ENCODE measurements around the gene GLYR1. TPM values are rescaled to one million over a fixed set of nuclear protein-coding genes. Genes with fewer than 3 reads are reported as not detected.

GLYR1 gene
- total RNA-seq, 1 donor from 2014 or later: 133 TPM

DNA sequence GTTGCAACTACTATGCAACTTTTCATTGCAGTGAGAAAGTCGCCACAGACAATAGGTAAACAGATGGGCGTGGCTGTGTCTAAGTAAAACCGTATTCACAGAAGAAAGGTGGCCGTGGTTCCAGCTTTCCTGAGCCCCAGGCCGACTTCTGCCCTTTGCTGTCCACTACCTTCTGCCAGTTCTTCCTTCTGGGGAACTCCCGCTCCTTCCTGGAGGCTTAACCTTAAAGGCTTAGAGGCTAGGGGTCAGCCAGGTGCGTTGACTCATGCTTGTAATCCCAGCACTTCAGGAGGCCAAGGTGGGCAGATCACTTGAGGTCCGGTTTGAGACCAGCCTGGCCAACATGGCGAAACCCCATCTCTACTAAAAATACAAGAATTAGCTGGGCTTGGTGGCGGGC lies 56.8 kb downstream of the GLYR1 start:
- H3K27ac Mint-ChIP-seq (ENCODE audit: unreplicated experiment): no peak overlapping the region
- no peak for DNase-seq (ENCODE audit: low read depth, low spot score)
- H3K4me3 Mint-ChIP-seq: no peak overlapping the region
- H3K36me3 Mint-ChIP-seq (ENCODE audit: low read depth): no peaks in the 10 kb centered on the region
- H3K27me3 Mint-ChIP-seq (ENCODE audit: low read depth): no peaks in the 10 kb centered on the region
- no peaks in the 10 kb centered on the region for H3K9me3 Mint-ChIP-seq
- no peaks in the 10 kb centered on the region for H3K4me1 Mint-ChIP-seq
- TF ChIP-seq, protein P1, sequence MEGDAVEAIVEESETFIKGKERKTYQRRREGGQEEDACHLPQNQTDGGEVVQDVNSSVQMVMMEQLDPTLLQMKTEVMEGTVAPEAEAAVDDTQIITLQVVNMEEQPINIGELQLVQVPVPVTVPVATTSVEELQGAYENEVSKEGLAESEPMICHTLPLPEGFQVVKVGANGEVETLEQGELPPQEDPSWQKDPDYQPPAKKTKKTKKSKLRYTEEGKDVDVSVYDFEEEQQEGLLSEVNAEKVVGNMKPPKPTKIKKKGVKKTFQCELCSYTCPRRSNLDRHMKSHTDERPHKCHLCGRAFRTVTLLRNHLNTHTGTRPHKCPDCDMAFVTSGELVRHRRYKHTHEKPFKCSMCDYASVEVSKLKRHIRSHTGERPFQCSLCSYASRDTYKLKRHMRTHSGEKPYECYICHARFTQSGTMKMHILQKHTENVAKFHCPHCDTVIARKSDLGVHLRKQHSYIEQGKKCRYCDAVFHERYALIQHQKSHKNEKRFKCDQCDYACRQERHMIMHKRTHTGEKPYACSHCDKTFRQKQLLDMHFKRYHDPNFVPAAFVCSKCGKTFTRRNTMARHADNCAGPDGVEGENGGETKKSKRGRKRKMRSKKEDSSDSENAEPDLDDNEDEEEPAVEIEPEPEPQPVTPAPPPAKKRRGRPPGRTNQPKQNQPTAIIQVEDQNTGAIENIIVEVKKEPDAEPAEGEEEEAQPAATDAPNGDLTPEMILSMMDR (conservative IDR thresholded peaks at IDR 0.05): no peak

DNA sequence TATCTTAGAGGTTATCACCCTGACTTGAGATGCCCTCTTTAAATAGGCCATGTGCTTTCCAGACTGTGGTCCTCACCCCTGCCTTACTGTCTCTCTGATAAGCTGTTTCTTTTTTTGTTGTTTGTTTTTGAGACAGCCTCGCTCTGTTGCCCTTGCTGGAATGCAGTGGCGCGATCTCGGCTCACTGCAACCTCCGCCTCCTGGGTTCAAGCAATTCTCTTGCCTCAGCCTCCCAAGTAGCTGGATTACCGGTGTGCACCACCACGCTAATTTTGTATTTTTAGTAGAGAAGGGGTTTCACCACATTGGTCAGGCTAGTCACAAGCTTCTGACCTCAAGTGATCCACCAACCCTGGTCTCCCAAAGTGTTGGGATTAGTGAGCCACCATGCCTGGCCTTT lies 58.2 kb downstream of the GLYR1 start:
- TF ChIP-seq, protein P1 (conservative IDR thresholded peaks at IDR 0.05): no peak
- Mint-ChIP-seq H3K4me1 (no peaks in the 10 kb centered on the region), H3K9me3 (no peaks in the 10 kb centered on the region), H3K27ac (ENCODE audit: unreplicated experiment) (no peak overlapping the region), H3K36me3 (ENCODE audit: low read depth) (no peaks in the 10 kb centered on the region), H3K4me3 (no peak overlapping the region), H3K27me3 (ENCODE audit: low read depth) (no peaks in the 10 kb centered on the region)
- no peak for DNase-seq (ENCODE audit: low read depth, low spot score)

DNA sequence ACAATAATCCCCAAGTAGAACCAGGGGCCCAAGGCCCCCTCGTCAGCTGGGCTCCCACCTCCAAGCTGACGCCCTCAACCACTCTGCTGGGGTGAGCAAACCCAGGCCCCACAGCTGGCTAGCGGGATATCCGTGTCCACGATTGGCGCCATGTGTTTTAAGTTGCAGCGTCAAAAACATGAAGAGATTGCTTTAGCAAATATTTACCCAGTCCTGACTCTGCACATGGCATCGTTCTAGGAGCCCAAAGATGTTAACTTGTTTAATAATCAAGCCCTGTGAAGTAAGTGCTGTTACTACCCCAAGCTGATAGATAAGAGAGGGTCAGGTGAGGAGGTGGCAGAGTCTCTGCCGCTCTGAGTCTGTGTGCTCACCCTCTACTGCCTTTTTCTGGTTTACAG lies 58.6 kb downstream of the GLYR1 start:
- no peak for DNase-seq (ENCODE audit: low read depth, low spot score)
- TF ChIP-seq, protein P1 (conservative IDR thresholded peaks at IDR 0.05): no peak
- Mint-ChIP-seq H3K4me1 (no peaks in the 10 kb centered on the region), H3K27me3 (ENCODE audit: low read depth) (no peaks in the 10 kb centered on the region), H3K27ac (ENCODE audit: unreplicated experiment) (no peak overlapping the region), H3K9me3 (no peaks in the 10 kb centered on the region), H3K36me3 (ENCODE audit: low read depth) (no peaks in the 10 kb centered on the region), H3K4me3 (no peak overlapping the region)

DNA sequence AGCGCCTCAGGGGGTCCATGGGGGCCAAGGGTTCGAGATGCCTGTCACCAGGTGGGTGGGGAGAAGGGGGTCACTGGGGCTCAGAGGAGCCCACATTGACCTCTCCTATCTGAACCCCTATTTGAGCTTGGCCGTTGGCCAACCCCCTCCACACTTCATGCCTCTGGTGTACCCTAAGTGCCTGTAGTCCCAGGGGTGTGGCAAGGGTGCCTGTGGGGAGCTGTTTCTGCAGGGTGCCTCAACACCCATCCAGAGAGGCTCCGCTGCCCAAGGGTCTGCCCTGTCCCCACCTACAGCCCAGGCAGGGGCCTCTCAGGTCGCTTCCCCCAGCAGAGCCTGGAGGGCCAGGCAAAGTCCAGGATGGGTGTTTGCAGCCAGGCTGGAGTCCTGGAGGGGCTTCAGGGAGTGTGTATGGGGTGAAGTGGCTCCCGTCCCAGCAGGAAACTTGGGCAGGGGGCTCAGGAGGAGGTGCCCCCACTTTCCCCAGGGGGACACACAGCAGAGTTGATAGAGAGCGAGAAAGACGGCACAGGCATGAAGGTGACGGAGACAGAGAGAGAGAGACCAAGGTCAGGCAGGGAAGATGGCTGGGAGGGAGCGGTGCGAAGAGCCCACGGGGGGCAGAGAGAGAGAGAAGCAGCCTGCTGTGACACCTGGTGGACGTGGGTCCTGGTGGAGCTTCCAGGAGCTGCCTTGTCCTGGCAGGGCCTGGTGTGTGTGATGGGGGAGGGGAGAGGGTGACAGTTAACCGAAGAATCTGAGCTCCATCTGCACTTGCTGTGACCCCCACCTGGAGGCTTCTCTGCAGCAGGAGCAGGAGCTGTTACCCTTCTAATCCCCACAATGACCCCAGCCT lies 59.2 kb downstream of the GLYR1 start, which contains the start of gene SEPTIN12:
TSS of gene SEPTIN12 (minus strand) at position 719 of the 856 bp plus-strand sequence. CDS start at position 19, 700 bp downstream.
- Mint-ChIP-seq H3K27ac (ENCODE audit: unreplicated experiment) (no peak within 1 kb of the TSS), H3K27me3 (ENCODE audit: low read depth) (no peaks in the 10 kb centered on the region), H3K4me3 (no peak within 1 kb of the TSS)

DNA sequence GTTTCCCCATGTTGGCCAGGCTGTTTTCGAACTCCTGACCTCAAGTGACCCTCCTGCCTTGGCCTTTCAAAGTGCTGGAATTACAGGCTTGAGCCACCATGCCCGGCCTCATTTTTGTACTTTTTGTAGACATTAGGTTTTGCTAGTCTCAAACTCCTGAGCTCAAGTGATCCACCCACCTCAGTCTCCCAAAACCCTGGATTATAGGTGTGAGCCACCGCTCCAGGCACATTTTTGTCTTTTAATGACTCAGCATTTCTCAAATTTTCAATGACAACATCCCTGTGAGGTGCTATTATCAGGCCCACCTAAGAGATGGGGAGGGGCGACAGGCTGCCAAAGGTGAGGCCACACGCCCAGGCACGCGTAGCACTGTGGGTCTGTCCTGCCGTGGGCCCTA lies 60.0 kb downstream of the GLYR1 start:
- Mint-ChIP-seq H3K27ac (ENCODE audit: unreplicated experiment) (no peak overlapping the region), H3K4me1 (no peaks in the 10 kb centered on the region)

More for the DNA sequence above, 59.2 kb downstream of the GLYR1 start, which contains the start of gene SEPTIN12:
- H3K36me3 Mint-ChIP-seq (ENCODE audit: low read depth): no peaks in the 10 kb centered on the region
- DNase-seq (ENCODE audit: low read depth, low spot score): no peak
- no peaks in the 10 kb centered on the region for H3K4me1 Mint-ChIP-seq
- H3K9me3 Mint-ChIP-seq: no peaks in the 10 kb centered on the region
- TF ChIP-seq, protein P1 (conservative IDR thresholded peaks at IDR 0.05): no peak

More for the DNA sequence above, 60.0 kb downstream of the GLYR1 start:
- H3K4me3 Mint-ChIP-seq: no peak overlapping the region
- H3K36me3 Mint-ChIP-seq (ENCODE audit: low read depth): no peaks in the 10 kb centered on the region
- TF ChIP-seq, protein P1 (conservative IDR thresholded peaks at IDR 0.05): no peak
- no peak for DNase-seq (ENCODE audit: low read depth, low spot score)
- no peaks in the 10 kb centered on the region for H3K9me3 Mint-ChIP-seq
- H3K27me3 Mint-ChIP-seq (ENCODE audit: low read depth): no peaks in the 10 kb centered on the region
